ENCODE results near the gene MED27. TPM values are rescaled to one million over a fixed set of nuclear protein-coding genes. Genes with fewer than 3 reads are reported as not detected.
A peak's percentile ranks its signal among the peaks of the same experiment; 100 is the strongest.

Gene MED27
- total RNA-seq, 1 donor, result 25.7 TPM

DNA sequence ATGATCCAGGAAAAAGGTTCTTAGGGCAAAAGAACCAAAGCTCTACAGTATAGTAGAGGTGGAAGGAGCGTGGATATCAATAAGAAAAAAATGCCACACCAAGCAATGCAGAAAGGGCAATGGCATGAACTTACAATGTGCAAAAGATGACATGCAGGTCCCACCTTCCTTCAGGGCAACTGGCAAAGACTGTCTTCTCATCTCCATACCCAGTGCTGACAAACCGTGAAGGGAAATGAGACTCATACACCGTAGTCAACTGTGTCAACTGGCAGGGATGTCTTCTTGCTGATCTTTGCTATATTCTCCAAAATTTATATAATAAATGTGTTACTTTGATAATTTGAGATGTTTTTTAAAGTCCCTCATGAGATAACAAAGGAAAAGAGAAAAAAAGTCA is 36.0 kb downstream of the MED27 start:
- TF ChIP-seq CTCF (IDR thresholded peaks at IDR 0.05; ENCODE audit: extremely low read depth, low read depth, low read length), result no peak
- Histone ChIP-seq H3K9me3 (ENCODE audit: low read depth, low read length) (no peaks in the 10 kb centered on the region), H4K20me1 (ENCODE audit: insufficient read depth, low read length) (peaks cover 6% of the 10 kb centered on the region), H3K4me3 (ENCODE audit: insufficient read depth, low read length) (no peak overlapping the region), H3K27me3 (ENCODE audit: insufficient read depth, low read length) (no peaks in the 10 kb centered on the region), H3K4me1 (ENCODE audit: insufficient read depth, low read length) (peaks cover 34% of the 10 kb centered on the region), H3K4me2 (ENCODE audit: insufficient read depth, low read length) (no peak overlapping the region), H3K36me3 (ENCODE audit: insufficient read depth, low read length) (no peaks in the 10 kb centered on the region), H3K27ac (ENCODE audit: low read depth, low read length) (no peak overlapping the region), H2AFZ (ENCODE audit: low read length) (no peak overlapping the region), H3K79me2 (ENCODE audit: insufficient read depth, low read length) (peaks cover 83% of the 10 kb centered on the region)
- DNase-seq (ENCODE audit: insufficient read length, low spot score, missing footprints), result no peak

DNA sequence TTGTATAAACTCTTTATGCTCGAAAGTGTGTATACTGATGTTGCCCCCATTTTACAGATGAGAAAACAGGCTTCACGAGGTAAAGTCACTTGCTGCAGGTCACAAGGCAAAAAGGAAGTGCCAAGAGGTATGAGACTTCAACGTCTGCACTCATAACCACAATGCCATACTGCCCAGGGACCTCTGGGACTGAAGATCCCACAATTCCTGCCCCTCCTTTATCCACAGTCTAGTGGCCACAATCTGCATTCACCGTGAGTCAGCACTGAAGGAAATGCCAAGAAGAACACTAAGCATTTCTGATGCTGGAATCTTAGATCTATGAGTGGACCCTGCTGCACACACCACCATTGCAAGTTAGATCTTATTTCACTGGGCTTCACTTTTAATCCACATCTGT is 37.3 kb downstream of the MED27 start:
- Histone ChIP-seq H3K36me3 (ENCODE audit: insufficient read depth, low read length) (no peaks in the 10 kb centered on the region), H2AFZ (ENCODE audit: low read length) (no peak overlapping the region), H3K27ac (ENCODE audit: low read depth, low read length) (peak overlapping the region; percentile 84), H4K20me1 (ENCODE audit: insufficient read depth, low read length) (peaks cover 11% of the 10 kb centered on the region), H3K4me2 (ENCODE audit: insufficient read depth, low read length) (peak overlapping the region; percentile 65), H3K9me3 (ENCODE audit: low read depth, low read length) (no peaks in the 10 kb centered on the region), H3K4me3 (ENCODE audit: insufficient read depth, low read length) (peak overlapping the region; percentile 31), H3K4me1 (ENCODE audit: insufficient read depth, low read length) (peaks cover 34% of the 10 kb centered on the region), H3K79me2 (ENCODE audit: insufficient read depth, low read length) (peaks cover 82% of the 10 kb centered on the region), H3K27me3 (ENCODE audit: insufficient read depth, low read length) (no peaks in the 10 kb centered on the region)
- peak; percentile 93 for DNase-seq (ENCODE audit: insufficient read length, low spot score, missing footprints)
- TF ChIP-seq CTCF (IDR thresholded peaks at IDR 0.05; ENCODE audit: extremely low read depth, low read depth, low read length), result no peak

GRCh38 chr9:132041798-132042197 is 37.9 kb downstream of the MED27 start:
- peaks cover 30% of the 10 kb centered on the region for H3K4me1 ChIP-seq (ENCODE audit: insufficient read depth, low read length)
- no peak for TF ChIP-seq CTCF (IDR thresholded peaks at IDR 0.05; ENCODE audit: extremely low read depth, low read depth, low read length)
- no peaks in the 10 kb centered on the region for H3K9me3 ChIP-seq (ENCODE audit: low read depth, low read length)
- no peak overlapping the region for H2AFZ ChIP-seq (ENCODE audit: low read length)
- peaks cover 14% of the 10 kb centered on the region for H4K20me1 ChIP-seq (ENCODE audit: insufficient read depth, low read length)
- peaks cover 82% of the 10 kb centered on the region for H3K79me2 ChIP-seq (ENCODE audit: insufficient read depth, low read length)
- no peaks in the 10 kb centered on the region for H3K27me3 ChIP-seq (ENCODE audit: insufficient read depth, low read length)
- H3K27ac ChIP-seq (ENCODE audit: low read depth, low read length), result peak overlapping the region; percentile 84
- no peak overlapping the region for H3K4me3 ChIP-seq (ENCODE audit: insufficient read depth, low read length)
- H3K4me2 ChIP-seq (ENCODE audit: insufficient read depth, low read length), result peak overlapping the region; percentile 65
- H3K36me3 ChIP-seq (ENCODE audit: insufficient read depth, low read length), result no peaks in the 10 kb centered on the region
- DNase-seq (ENCODE audit: insufficient read length, low spot score, missing footprints), result peak; percentile 49

DNA sequence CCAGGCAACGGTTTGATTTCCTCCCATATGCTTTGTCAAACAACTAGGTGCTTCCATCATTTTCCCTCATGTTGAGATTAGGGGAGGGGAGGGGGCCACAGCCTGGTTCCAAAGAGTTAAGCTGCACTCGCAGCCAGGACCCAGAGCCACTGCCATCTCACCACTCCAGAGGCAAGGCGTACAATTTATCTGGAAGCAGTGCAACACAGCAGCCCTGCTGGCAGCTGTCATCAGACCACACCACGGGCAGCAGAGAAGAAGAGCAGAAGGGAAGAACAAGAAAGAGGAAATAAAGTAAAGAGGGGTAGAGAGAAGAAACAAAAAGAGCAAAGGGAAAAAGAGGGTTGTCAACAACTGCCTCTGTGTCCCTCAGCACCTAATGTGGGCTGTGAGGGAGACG is 38.9 kb downstream of the MED27 start:
- H3K4me3 ChIP-seq (ENCODE audit: insufficient read depth, low read length), result no peak overlapping the region
- peaks cover 81% of the 10 kb centered on the region for H3K79me2 ChIP-seq (ENCODE audit: insufficient read depth, low read length)
- no peak overlapping the region for H2AFZ ChIP-seq (ENCODE audit: low read length)
- no peak overlapping the region for H3K27ac ChIP-seq (ENCODE audit: low read depth, low read length)
- no peaks in the 10 kb centered on the region for H3K27me3 ChIP-seq (ENCODE audit: insufficient read depth, low read length)
- no peak for TF ChIP-seq CTCF (IDR thresholded peaks at IDR 0.05; ENCODE audit: extremely low read depth, low read depth, low read length)
- H4K20me1 ChIP-seq (ENCODE audit: insufficient read depth, low read length), result peaks cover 22% of the 10 kb centered on the region
- H3K9me3 ChIP-seq (ENCODE audit: low read depth, low read length), result no peaks in the 10 kb centered on the region
- H3K4me1 ChIP-seq (ENCODE audit: insufficient read depth, low read length), result peaks cover 23% of the 10 kb centered on the region
- H3K36me3 ChIP-seq (ENCODE audit: insufficient read depth, low read length), result no peaks in the 10 kb centered on the region
- DNase-seq (ENCODE audit: insufficient read length, low spot score, missing footprints), result no peak
- H3K4me2 ChIP-seq (ENCODE audit: insufficient read depth, low read length), result no peak overlapping the region
